Measurements from ENCODE around the gene DNAJC16. TPM values are rescaled to one million over a fixed set of nuclear protein-coding genes. Genes with fewer than 3 reads are reported as not detected.

Gene DNAJC16
- total RNA-seq, 4 donors from 2014 or later, result 20.8 to 64.4 (median 31.8) TPM

- no peak overlapping the region for H3K27ac ChIP-seq
- DNase-seq, result no peak
- no peaks in the 10 kb centered on the region for H3K36me3 ChIP-seq
- no peaks in the 10 kb centered on the region for H3K9me3 ChIP-seq
- TF ChIP-seq CTCF (IDR thresholded peaks at IDR 0.05), result no peak
- no peaks in the 10 kb centered on the region for H3K27me3 ChIP-seq
- peaks cover 0 to 67% (median 10%) of the 10 kb centered on the region in 4 donors for H3K4me1 ChIP-seq
- no peak overlapping the region for H3K4me3 ChIP-seq
Measured at GRCh38 chr1:15620902-15621682, 94.4 kb downstream of the DNAJC16 start.

- H3K9me3 ChIP-seq, result no peaks in the 10 kb centered on the region
- no peak overlapping the region for H3K4me3 ChIP-seq
- DNase-seq, result no peak
- no peak overlapping the region for H3K27ac ChIP-seq
- TF ChIP-seq POLR2A (IDR thresholded peaks at IDR 0.05) (no peak), CTCF (IDR thresholded peaks at IDR 0.05) (no peak)
- H3K36me3 ChIP-seq, result peaks cover 0 to 5% (median 0%) of the 10 kb centered on the region in 3 donors
- H3K27me3 ChIP-seq, result no peaks in the 10 kb centered on the region
- peaks cover 0 to 61% (median 8%) of the 10 kb centered on the region in 4 donors for H3K4me1 ChIP-seq
Measured at GRCh38 chr1:15621975-15622374, 95.3 kb downstream of the DNAJC16 start.

GRCh38 chr1:15622712-15623373 is 96.2 kb downstream of the DNAJC16 start:
- Histone ChIP-seq H3K36me3 (peaks cover 0 to 11% (median 0%) of the 10 kb centered on the region in 3 donors), H3K27ac (no peak overlapping the region), H3K27me3 (no peaks in the 10 kb centered on the region), H3K4me3 (no peak overlapping the region), H3K9me3 (no peaks in the 10 kb centered on the region), H3K4me1 (peaks cover 0 to 61% (median 8%) of the 10 kb centered on the region in 4 donors)
- DNase-seq, result no peak
- no peak for TF ChIP-seq CTCF (IDR thresholded peaks at IDR 0.05)
- TF ChIP-seq POLR2A (IDR thresholded peaks at IDR 0.05), result no peak

- H3K9me3 ChIP-seq, result no peaks in the 10 kb centered on the region
Measured at GRCh38 chr1:15623435-15623834, 96.8 kb downstream of the DNAJC16 start.

GRCh38 chr1:15624133-15624714 is 97.6 kb downstream of the DNAJC16 start:
- H3K9me3 ChIP-seq, result no peaks in the 10 kb centered on the region
- TF ChIP-seq POLR2A (IDR thresholded peaks at IDR 0.05) (no peak), CTCF (IDR thresholded peaks at IDR 0.05) (no peak)
- no peak overlapping the region for H3K4me3 ChIP-seq
- peaks cover 0 to 53% (median 3%) of the 10 kb centered on the region in 4 donors for H3K4me1 ChIP-seq
- H3K36me3 ChIP-seq, result peaks cover 0 to 18% (median 0%) of the 10 kb centered on the region in 3 donors
- H3K27me3 ChIP-seq, result no peaks in the 10 kb centered on the region
- no peak for DNase-seq
- no peak overlapping the region for H3K27ac ChIP-seq

More at GRCh38 chr1:15623435-15623834, 96.8 kb downstream of the DNAJC16 start:
- no peak overlapping the region for H3K4me3 ChIP-seq
- TF ChIP-seq CTCF (IDR thresholded peaks at IDR 0.05) (no peak), POLR2A (IDR thresholded peaks at IDR 0.05) (no peak)
- H3K27ac ChIP-seq, result no peak overlapping the region
- H3K4me1 ChIP-seq, result peaks cover 0 to 60% (median 8%) of the 10 kb centered on the region in 4 donors
- peaks cover 0 to 11% (median 0%) of the 10 kb centered on the region in 3 donors for H3K36me3 ChIP-seq
- no peak for DNase-seq
- no peaks in the 10 kb centered on the region for H3K27me3 ChIP-seq

Data from Peyer's patch (tissue), 4 donors.